Islet of Langerhans (tissue), 1 donor: ENCODE measurements around the gene MPZL1.

Source experiments
- FAIRE-seq: peaks from one replicate; lab custom pipeline; 2011; peaks lifted over from hg19 to GRCh38; lab: Jason Lieb, UNC

MPZL1 gene

DNA sequence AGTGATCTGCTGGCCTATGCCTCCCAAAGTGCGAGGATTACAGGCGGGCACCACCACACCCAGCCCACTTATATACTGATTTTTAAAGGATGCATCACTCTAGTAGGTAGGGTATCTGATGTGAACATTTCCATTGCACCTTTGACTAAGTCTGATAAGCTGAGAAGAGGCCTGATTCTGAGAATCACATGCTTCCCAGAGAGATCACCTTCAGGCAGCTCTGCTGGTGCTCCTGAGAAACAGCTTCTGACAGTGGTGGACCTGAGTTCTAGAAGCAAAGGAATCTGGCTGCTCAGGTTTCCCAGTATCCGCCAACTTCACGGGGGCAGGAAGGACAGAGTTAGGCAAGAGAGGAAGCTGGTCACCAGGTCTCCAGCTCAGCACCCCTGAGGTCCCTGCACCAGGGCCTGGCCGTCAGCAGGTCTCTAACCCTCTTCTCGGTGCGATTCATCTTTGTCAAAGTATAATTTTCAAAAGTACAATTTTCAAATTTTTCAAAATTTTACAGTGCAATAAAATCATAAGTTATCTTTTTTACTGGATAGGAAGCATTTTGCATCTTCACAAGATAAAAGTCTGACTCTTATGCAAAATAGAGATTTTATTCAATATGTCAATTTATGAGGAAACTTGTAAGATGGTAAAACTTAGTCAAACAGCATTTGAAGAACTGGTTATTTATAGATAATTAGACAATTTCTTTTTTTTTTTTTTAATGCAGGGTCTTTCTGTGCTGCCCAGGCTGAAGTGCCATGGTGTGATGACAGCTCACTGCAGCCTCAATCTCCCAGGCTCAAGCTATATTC, 25.8 kb upstream of the MPZL1 start:
- FAIRE-seq: no peak

GRCh38 chr1:167697667-167698141, 24.1 kb upstream of the MPZL1 start:
- FAIRE-seq: no peak

DNA sequence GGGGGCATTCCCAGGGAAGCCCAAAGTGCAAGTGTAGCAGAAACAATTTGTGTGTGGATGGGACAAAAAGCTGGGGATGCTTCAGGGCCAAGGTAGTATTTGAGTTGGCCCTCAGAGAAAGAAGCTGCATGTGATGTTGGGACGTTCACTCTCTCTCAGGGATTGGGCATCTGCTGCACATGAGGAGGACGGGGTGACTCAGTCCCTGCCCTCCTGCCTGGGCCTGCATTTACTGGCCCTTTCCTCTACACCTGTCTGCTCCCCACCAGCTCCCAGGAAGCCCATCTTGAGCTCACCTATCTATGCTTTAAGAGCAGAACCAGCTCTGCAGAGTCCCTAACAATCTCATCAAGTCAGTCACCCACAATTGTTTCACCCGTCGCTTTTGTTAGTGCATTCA, 23.5 kb upstream of the MPZL1 start:
- FAIRE-seq: no peak

DNA sequence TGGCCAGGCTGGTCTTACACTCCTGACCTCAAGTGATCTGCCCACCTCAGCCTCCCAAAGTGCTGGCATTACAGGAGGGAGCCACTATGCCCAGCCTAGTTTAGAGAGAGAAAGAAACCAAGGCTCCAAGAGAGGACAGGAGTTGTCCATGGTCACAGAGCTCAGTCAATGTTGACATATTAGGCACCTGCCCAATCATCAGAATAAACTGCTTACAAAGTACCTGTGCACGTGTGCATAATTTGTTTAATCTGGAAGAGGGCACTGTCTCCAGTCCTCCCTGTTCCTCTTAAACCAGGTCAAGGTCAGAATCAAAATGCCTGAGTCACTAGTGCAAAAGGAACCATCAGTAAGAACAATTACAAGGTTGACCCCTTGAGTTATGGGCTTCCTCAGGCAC, 20.3 kb upstream of the MPZL1 start:
- no peak for FAIRE-seq

GRCh38 chr1:167703557-167703956, 18.2 kb upstream of the MPZL1 start:
- FAIRE-seq: no peak

- FAIRE-seq: no peak
These were observed 17.1 kb upstream of the MPZL1 start for GRCh38 chr1:167704715-167705114.

DNA sequence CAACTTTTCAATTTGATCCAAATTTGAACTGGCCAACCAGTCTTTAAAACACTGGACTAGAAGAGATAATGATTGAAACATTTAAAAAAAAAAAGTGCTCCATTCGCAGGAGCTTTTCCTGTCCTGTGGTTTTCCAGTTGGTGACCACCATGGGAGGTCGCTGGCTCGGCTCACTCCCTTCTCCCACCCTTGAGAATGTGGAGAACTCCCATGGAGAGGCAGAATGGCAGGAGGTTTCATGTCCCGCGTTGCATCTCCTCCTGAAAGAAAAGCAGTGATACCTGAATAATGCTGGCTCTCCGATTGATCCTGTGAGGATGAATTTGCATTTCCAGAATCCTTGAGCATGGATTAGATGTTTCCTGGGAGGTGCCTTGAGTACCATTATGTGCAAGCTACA, 16.5 kb upstream of the MPZL1 start:
- FAIRE-seq: no peak

GRCh38 chr1:167706363-167706762, 15.4 kb upstream of the MPZL1 start:
- no peak for FAIRE-seq

GRCh38 chr1:167706931-167707877, 14.6 kb upstream of the MPZL1 start:
- FAIRE-seq: no peak

- FAIRE-seq: no peak
These were observed 13.8 kb upstream of the MPZL1 start for GRCh38 chr1:167707942-167708341.

GRCh38 chr1:167708940-167709389, 12.8 kb upstream of the MPZL1 start:
- no peak for FAIRE-seq

DNA sequence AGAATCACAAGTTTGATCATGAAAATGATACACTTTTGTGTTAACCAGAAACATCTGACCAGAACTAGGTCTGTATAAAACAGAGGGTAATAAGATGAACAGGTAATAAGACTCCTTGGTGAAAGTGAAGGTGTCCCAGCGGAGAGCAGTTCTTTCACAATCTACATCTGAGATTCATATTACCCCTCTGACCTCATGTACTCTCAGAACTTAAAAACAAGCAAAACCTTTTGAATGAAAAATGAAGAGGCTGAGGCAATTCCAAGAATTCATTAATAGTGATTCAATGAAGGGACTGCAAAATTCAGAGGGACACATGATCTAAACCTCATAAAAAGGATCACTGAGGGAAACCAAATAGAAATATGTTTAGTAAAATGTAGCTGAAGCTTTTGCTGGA, 10.9 kb upstream of the MPZL1 start:
- FAIRE-seq: no peak

DNA sequence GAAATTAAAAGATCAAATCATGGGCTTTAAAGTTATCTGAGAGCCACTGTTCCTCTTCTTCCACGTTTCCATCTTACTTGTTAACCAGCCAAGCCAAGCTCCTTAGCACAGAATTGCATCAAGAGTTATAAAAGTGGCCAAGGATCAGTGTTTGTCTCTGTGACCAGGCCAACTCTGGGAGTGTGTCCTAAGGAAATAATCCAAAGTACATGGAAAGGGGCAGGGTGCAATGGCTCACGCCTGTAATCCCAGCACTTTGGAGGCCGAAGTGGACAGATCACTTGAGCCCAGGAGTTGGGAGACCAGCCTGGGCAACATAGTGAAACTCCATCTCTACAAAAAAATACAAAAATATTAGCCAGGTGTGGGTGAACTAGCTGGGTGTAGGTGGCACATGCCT, 10.0 kb upstream of the MPZL1 start:
- FAIRE-seq: no peak

DNA sequence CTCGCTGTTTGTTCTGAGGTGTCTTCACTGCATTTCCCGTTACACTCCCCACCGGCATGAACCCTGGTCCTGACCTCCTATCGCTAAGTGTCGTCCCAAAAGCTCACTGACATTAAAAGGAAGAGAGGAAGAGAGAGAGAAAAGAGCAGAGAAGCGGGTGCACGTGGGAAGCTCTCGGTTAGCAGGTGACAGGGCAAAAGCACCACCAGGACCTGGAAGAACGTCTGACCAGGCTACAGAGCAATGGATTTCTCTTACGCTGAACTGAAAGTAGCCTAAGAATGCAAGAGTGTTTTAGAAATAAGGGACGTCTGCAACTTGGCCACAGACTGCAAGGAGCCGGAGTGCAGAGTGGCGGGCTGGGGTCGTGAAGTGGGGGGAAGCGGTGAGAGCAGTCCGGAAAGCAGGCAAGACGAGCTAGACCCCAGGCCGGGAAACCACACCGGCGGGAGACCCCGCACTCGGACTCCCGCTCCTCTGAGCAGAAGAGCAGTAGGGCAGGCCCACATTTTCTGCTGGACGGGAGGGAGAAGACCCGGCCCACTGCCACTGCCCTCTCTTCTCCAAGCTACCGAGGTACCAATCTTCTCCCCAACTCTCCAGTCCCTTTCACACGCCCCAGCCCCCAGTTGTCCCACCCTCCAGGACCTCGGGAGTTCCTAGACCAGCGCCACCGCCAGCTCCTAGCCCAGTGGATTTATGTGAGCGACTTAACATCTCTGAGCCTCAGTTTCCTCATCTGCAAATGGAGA, 8.3 kb upstream of the MPZL1 start:
- no peak for FAIRE-seq

DNA sequence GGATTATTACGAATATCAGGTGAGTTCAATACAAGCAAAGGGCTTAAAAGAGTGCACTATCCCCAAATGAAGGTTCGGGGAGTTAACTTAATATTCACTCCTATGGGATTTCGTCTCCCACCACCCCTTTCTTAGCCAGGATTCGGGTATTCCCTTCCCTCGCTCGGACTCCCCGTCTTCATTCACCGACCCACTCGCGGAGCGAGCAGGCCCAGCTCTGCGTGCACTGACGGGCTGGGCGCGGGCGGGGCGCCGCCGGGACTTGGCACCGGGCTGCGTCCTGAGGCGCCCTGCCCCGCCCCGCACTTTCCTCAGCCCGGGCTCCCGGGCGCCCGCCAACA, 7.7 kb upstream of the MPZL1 start:
- no peak for FAIRE-seq

DNA sequence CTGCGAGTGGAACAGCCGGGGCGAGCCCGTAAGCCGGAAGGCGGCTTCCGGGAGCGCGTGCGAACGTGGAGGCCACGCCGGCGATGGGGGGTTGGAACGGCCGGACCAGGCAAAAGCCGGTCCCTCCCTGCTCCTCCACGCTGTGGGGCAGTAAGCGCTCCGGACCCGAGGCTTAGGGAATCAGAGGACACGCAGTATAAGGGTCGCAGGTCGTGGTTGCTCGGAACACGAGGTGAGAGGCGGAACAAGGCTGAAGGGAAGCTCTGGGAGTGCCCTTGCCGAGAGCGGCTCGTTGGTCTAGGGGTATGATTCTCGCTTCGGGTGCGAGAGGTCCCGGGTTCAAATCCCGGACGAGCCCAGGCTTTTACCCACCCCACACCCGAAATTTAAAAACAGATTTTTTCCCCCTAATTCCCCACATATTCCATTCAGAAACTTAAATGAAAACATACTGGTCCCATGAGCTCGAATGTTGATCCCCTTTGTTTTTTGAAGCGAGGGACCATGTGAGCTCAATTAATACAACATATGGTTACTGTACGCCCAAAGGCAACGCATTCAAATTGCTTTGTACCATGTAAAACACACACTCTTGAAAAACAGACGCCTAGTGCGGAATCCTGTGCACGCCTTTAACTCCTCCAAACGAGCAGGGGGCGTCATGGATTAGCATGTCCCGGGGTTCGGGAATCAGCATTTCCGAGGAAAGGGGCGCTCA, 7.2 kb upstream of the MPZL1 start:
- FAIRE-seq: no peak

DNA sequence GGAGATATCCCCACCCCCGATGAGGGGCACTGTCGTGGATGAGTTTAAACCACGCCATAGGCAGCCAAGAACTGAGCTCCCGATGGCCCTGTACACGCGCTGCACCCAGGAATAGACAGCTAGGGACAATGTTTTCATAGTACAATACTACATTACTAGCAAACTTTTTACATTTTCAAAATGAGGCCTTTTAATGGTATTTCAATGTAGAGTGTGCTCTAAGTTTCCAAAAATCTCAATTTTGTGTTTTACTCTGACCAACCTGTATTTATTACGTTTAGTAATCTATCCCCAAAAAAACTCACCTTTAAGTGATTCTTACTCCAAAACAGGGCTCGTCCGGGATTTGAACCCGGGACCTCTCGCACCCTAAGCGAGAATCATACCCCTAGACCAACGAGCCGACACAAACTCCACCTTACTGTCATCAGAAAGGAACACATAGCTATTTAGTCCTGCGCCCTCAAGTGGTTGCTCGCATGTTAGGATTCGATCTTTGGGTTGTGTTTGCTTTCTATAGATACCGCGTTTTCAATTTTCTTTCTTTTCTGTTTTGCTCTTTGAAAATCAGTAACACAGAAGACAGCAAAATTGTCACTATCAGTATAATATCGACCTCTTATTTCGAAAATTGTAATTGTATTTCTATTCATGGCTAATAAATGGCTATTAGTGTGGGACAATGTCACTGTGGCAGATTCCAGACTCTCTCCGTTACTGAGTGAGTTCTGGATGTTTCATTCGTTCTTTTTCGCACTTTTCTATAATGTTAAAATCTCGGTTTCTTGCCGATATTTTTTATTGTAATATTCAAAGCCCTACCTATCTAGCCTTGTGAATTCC, 6.4 kb upstream of the MPZL1 start:
- FAIRE-seq: peak; percentile 60

DNA sequence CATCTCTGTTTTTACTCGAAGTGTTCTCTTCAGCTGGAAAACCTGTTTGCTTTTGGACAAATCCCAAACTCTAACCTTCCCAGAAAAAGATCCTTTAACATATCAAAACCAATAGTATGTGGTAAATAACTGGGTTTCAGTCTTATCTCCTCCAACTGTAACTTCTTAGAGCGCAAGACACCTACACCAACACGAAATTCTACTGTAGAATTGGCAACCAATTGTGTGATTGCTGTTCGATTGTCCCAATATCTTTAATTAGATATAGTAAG, 5.8 kb upstream of the MPZL1 start:
- FAIRE-seq: no peak

DNA sequence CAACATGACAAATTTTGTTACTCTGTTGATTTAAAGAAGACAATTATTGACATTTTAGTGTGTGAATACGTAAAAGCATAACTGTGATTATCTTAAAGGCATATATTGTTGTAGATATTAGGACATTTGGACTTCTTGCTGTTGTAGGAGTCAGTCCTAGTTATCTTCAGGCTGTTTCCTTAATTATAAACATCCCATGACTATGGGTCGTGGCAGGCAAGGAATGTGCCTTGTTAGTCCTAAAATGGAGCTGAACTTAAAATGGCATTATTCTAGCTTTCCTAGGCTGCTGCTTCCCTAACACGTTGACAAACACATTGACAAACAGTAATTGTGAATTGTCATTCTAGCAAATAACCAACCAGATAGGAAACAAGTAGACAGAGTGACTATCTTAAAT, 4.4 kb upstream of the MPZL1 start:
- FAIRE-seq: no peak

- no peak for FAIRE-seq
These were observed 2.7 kb upstream of the MPZL1 start for GRCh38 chr1:167718914-167719691.
